H1 (cell line): Measurements from ENCODE around the gene GTF2F1. TPM values are rescaled to one million over a fixed set of nuclear protein-coding genes. Genes with fewer than 3 reads are reported as not detected.

Experiments
- CTCF ChIA-PET: fragments of 300-600 bp; sonication (Branson Sonifier 250); formaldehyde crosslinking; loops from one replicate; lab custom pipeline; 2021; ENCODE audit not compliant: partially characterized antibody; lab: Charles Lee
- POLR2A ChIA-PET: fragments of 300-600 bp; sonication (Branson Sonifier 250); formaldehyde crosslinking; loops from one replicate; lab custom pipeline; 2021; ENCODE audit warnings: inconsistent platforms; ENCODE audit not compliant: partially characterized antibody; lab: Charles Lee
- DNase-seq, 2 experiments: peaks; one replicate each; pipeline versions ENCODE4 v3.0.0 to v3.0.0-alpha.2; 2010 to 2022; ENCODE audit warnings: low spot score in 2 of 2, low read depth in 1 of 2, mixed read lengths in 1 of 2
- FAIRE-seq: peaks from 2 replicates; lab custom pipeline; 2011; peaks lifted over from hg19 to GRCh38; lab: Jason Lieb, UNC
- H2AFZ ChIP-seq: 2 replicates; pipeline ENCODE4 v1.8.1; 2012; ENCODE audit warnings: low read length, inconsistent platforms
- H2AK5ac ChIP-seq: 2 replicates; pipeline ENCODE4 v1.6.1; 2013; ENCODE audit warnings: low read depth, low read length
- H2BK120ac ChIP-seq: replicated peaks from 2 replicates; pipeline ENCODE3; 2013; ENCODE audit warnings: low read depth, low read length, inconsistent platforms
- H2BK12ac ChIP-seq: 2 replicates; pipeline ENCODE4 v1.6.1; 2013; ENCODE audit warnings: low read depth, low read length
- H2BK15ac ChIP-seq: 2 replicates; pipeline ENCODE4 v1.6.1; 2013; ENCODE audit warnings: low read length
- H2BK20ac ChIP-seq: 2 replicates; pipeline ENCODE4 v1.6.1; 2013; ENCODE audit warnings: low read length
- H2BK5ac ChIP-seq: 2 replicates; pipeline ENCODE4 v1.6.1; 2013; ENCODE audit warnings: low read depth, low read length
- H3K14ac ChIP-seq: 2 replicates; pipeline ENCODE4 v1.6.1; 2013; ENCODE audit warnings: inconsistent platforms; ENCODE audit not compliant: insufficient read length
- H3K18ac ChIP-seq: 2 replicates; pipeline ENCODE4 v1.6.1; 2013; ENCODE audit warnings: low read length; ENCODE audit errors: extremely low read depth
- H3K23ac ChIP-seq: 2 replicates; pipeline ENCODE4 v1.6.1; 2013; ENCODE audit warnings: inconsistent platforms; ENCODE audit not compliant: insufficient read length
- H3K23me2 ChIP-seq: 2 replicates; pipeline ENCODE4 v1.6.1; 2013; ENCODE audit warnings: low read depth, low read length
- H3K27ac ChIP-seq: 2 replicates; pipeline ENCODE4 v1.6.1; 2011; ENCODE audit warnings: low read depth, low read length, inconsistent platforms
- H3K27me3 ChIP-seq, 4 experiments: replicated peaks in 1 of 4; 1 replicate in 1 of 4; 2 replicates in 3 of 4; pipeline versions ENCODE4 v1.6.1 to v1.8.1; 2011 to 2013; ENCODE audit warnings: low read length in 3 of 4, mild to moderate bottlenecking in 3 of 4, inconsistent platforms in 2 of 4, mixed read lengths in 2 of 4, moderate library complexity in 1 of 4; ENCODE audit not compliant: control insufficient read depth in 3 of 4, insufficient read depth in 3 of 4; ENCODE audit errors: extremely low read depth in 1 of 4
- H3K36me3 ChIP-seq, 4 experiments: 2 replicates each; pipeline versions ENCODE4 v1.6.1 to v1.8.1; 2011 to 2013; ENCODE audit warnings: mild to moderate bottlenecking in 4 of 4, low read length in 3 of 4, moderate library complexity in 2 of 4, control low read depth in 1 of 4, inconsistent platforms in 1 of 4; ENCODE audit not compliant: insufficient read depth in 4 of 4, control insufficient read depth in 2 of 4
- H3K4ac ChIP-seq: replicated peaks from 2 replicates; pipeline ENCODE3; 2013; ENCODE audit warnings: low read length, low read depth, mixed read lengths, inconsistent platforms; ENCODE audit not compliant: insufficient read length
- H3K4me1 ChIP-seq, 4 experiments: replicated peaks in 1 of 4; 1 replicate in 1 of 4; 2 replicates in 3 of 4; pipeline versions ENCODE4 v1.6.1 to v1.8.1; 2011 to 2013; ENCODE audit warnings: low read length in 3 of 4, inconsistent platforms in 2 of 4, mixed read lengths in 1 of 4; ENCODE audit not compliant: insufficient read depth in 4 of 4, control insufficient read depth in 3 of 4
- H3K4me2 ChIP-seq, 2 experiments: 2 replicates each; pipeline versions ENCODE4 v1.6.1 to v1.8.1; 2011 to 2013; ENCODE audit warnings: low read depth in 2 of 2, low read length in 2 of 2, control low read depth in 1 of 2, inconsistent platforms in 1 of 2, mild to moderate bottlenecking in 1 of 2; ENCODE audit not compliant: insufficient read depth in 1 of 2
- H3K4me3 ChIP-seq, 4 experiments: fragments of 200-600, 300-600 bp in 1 of 4; sonication (generic), shearing (Covaris generic), sonication (Bioruptor Twin) in 1 of 4; 2 replicates each; pipeline versions ENCODE4 v1.5.1 to v1.8.1; 2011 to 2016; ENCODE audit warnings: low read length in 4 of 4, low read depth in 3 of 4, control low read depth in 2 of 4, inconsistent platforms in 2 of 4, mild to moderate bottlenecking in 2 of 4, mixed read lengths in 1 of 4, moderate library complexity in 1 of 4; ENCODE audit not compliant: insufficient read depth in 2 of 4; ENCODE audit errors: extremely low read depth in 1 of 4
- H3K56ac ChIP-seq: replicated peaks from 2 replicates; pipeline ENCODE3; 2013; ENCODE audit warnings: low read depth, mild to moderate bottlenecking, mixed read lengths, low read length, inconsistent platforms; ENCODE audit not compliant: insufficient read length
- H3K79me1 ChIP-seq: 2 replicates; pipeline ENCODE4 v1.6.1; 2013; ENCODE audit warnings: low read depth, low read length, control low read depth
- H3K79me2 ChIP-seq, 2 experiments: 2 replicates each; pipeline versions ENCODE4 v1.6.1 to v1.8.1; 2012 to 2013; ENCODE audit warnings: low read length in 2 of 2, mild to moderate bottlenecking in 2 of 2, inconsistent platforms in 1 of 2; ENCODE audit not compliant: insufficient read depth in 2 of 2, control insufficient read depth in 1 of 2
- H3K9ac ChIP-seq, 4 experiments: replicated peaks in 1 of 4; 1 replicate in 1 of 4; 2 replicates in 3 of 4; pipeline versions ENCODE4 v1.6.1 to v1.8.1; 2011 to 2013; ENCODE audit warnings: low read depth in 3 of 4, low read length in 3 of 4, control low read depth in 2 of 4, mild to moderate bottlenecking in 2 of 4, moderate library complexity in 2 of 4, inconsistent platforms in 1 of 4; ENCODE audit errors: extremely low read depth in 1 of 4
- H3K9me3 ChIP-seq, 2 experiments: 2 replicates each; pipeline versions ENCODE4 v1.6.1 to v1.8.1; 2012 to 2013; ENCODE audit warnings: mild to moderate bottlenecking in 2 of 2, moderate library complexity in 2 of 2, control low read depth in 1 of 2, inconsistent platforms in 1 of 2, low read depth in 1 of 2, low read length in 1 of 2, mixed read lengths in 1 of 2; ENCODE audit not compliant: insufficient read depth in 2 of 2
- H4K20me1 ChIP-seq, 2 experiments: replicated peaks in 1 of 2; 2 replicates each; pipeline versions ENCODE3 to v1.8.1; 2011 to 2013; ENCODE audit warnings: inconsistent platforms in 2 of 2, low read length in 2 of 2, mild to moderate bottlenecking in 1 of 2; ENCODE audit not compliant: insufficient read depth in 2 of 2, control insufficient read depth in 1 of 2
- H4K5ac ChIP-seq: 2 replicates; pipeline ENCODE4 v1.6.1; 2013; ENCODE audit warnings: low read length, low read depth, mixed read lengths, inconsistent platforms; ENCODE audit not compliant: insufficient read length
- H4K8ac ChIP-seq: 2 replicates; pipeline ENCODE4 v1.8.0; 2013; ENCODE audit warnings: mild to moderate bottlenecking, moderate library complexity, low read length, inconsistent platforms; ENCODE audit not compliant: insufficient read depth; ENCODE audit errors: extremely low read depth
- H4K91ac ChIP-seq: replicated peaks from 2 replicates; pipeline ENCODE3; 2013; ENCODE audit warnings: low read length, mixed read lengths, inconsistent platforms; ENCODE audit not compliant: insufficient read length
- CBX5 ChIP-seq: fragments of 300-800, 300-1000 bp; sonication (generic); IDR thresholded peaks from 2 replicates; pipeline ENCODE4 v1.7.1; 2016; ENCODE audit warnings: antibody characterized with exemption, low read length, low read depth
- CBX8 ChIP-seq: fragments of 300-800, 300-1000 bp; sonication (generic); IDR thresholded peaks from 2 replicates; pipeline ENCODE4 v1.7.1; 2016; ENCODE audit warnings: low read depth, low read length, borderline replicate concordance
- CREB1 ChIP-seq: IDR thresholded peaks from 2 replicates; pipeline ENCODE4 v1.6.1; 2012; ENCODE audit warnings: inconsistent platforms
- RBBP5 ChIP-seq: IDR thresholded peaks from 2 replicates; pipeline ENCODE4 v1.7.1; 2012; ENCODE audit warnings: low read depth, mild to moderate bottlenecking, inconsistent platforms, low read length, moderate library complexity, borderline replicate concordance
- RNF2 ChIP-seq: fragments of 200-900, 300-1000 bp; sonication (generic); IDR thresholded peaks from 2 replicates; pipeline ENCODE4 v1.7.1; 2016; ENCODE audit warnings: borderline replicate concordance, low read depth, mild to moderate bottlenecking, antibody characterized with exemption, low read length; ENCODE audit not compliant: poor library complexity, severe bottlenecking; ENCODE audit errors: missing control alignments
- TAF1 ChIP-seq: IDR thresholded peaks from 2 replicates; pipeline ENCODE4 v1.6.1; 2011; ENCODE audit warnings: mild to moderate bottlenecking, low read depth, low read length
- TCF12 ChIP-seq: IDR thresholded peaks from 2 replicates; pipeline ENCODE4 v1.6.1; 2011; ENCODE audit warnings: low read depth, mild to moderate bottlenecking, low read length
- WGBS, 2 experiments: shearing (Covaris generic) in 1 of 2; methylation state at CpG; one replicate each; pipeline versions ENCODE4 v1.1.6 to v1.1.7; 2013 to 2015; ENCODE audit warnings: low lambda C conversion rate in 2 of 2, mixed read lengths in 2 of 2, inconsistent platforms in 1 of 2, low coverage in 1 of 2, missing lambda C conversion rate in 1 of 2; ENCODE audit not compliant: insufficient replicate concordance in 2 of 2, insufficient coverage in 1 of 2, insufficient read length in 1 of 2; ENCODE audit errors: extremely low coverage in 1 of 2, missing lambda C conversion rate in 1 of 2; 5-methylcytosine and 5-hydroxymethylcytosine counted together
- polyA plus RNA-seq, 7 experiments: library from polyadenylated mRNA; depleted of rRNA in 3 of 7; stranded (reverse) in 5 of 7; unstranded in 2 of 7; fragments of >200 nt in 5 of 7; fragments of 200-250 nt in 2 of 7; gene quantifications; 1 replicate in 5 of 7; 2 replicates in 1 of 7; 4 replicates in 1 of 7; pipeline versions ENCODE4 v1.2.1 to v1.2.3, GENCODE V29; 2011 to 2013; ENCODE audit warnings: missing spikeins in 2 of 7, mixed read lengths in 2 of 7
- total RNA-seq: library from RNA; stranded (reverse); fragmentation: NEBNext Ultra II Directional; extraction: Animal tissue kit (Norgen Biotek cat#: 25700); gene quantifications from 2 replicates; pipeline ENCODE4 v1.2.1, GENCODE V29; 2021

Gene GTF2F1
- total and polyA plus RNA-seq, 2 of the 8 experiments (the other 6 are each of a cell fraction or from before 2014, with no cell fraction given): 29.3 to 56.3 TPM

GRCh38 chr19:6350688-6351087, 42.3 kb downstream of the GTF2F1 start:
- H2AK5ac ChIP-seq: no peak overlapping the region
- H3K23me2 ChIP-seq: peaks cover 2% of the 10 kb centered on the region; the same call in 1 of the 2 replicates
- H2BK12ac ChIP-seq: no peak overlapping the region
- no peak overlapping the region for H3K23ac ChIP-seq
- H2BK15ac ChIP-seq: no peak overlapping the region
- FAIRE-seq (no peak), DNase-seq (no peak)
- H3K79me2 ChIP-seq: no peaks in the 10 kb centered on the region
- no peak overlapping the region for H3K27ac ChIP-seq
- H2AFZ ChIP-seq: no peak overlapping the region
- H2BK5ac ChIP-seq: no peak overlapping the region
- no peaks in the 10 kb centered on the region for H3K27me3 ChIP-seq
- no peaks in the 10 kb centered on the region for H4K20me1 ChIP-seq
- no peak overlapping the region for H3K18ac ChIP-seq
- TF ChIP-seq TAF1 (no peak), CBX8 (no peak), CBX5 (no peak), RNF2 (no peak), TCF12 (no peak), RBBP5 (no peak), CREB1 (no peak)
- no peak overlapping the region for H3K4me2 ChIP-seq
- CTCF ChIA-PET: no interaction called here
- H3K79me1 ChIP-seq: no peaks in the 10 kb centered on the region
- POLR2A ChIA-PET: no interaction called here
- no peak overlapping the region for H2BK120ac ChIP-seq
- no peak overlapping the region for H3K9ac ChIP-seq
- no peaks in the 10 kb centered on the region for H3K36me3 ChIP-seq
- no peak overlapping the region for H3K56ac ChIP-seq
- H3K9me3 ChIP-seq: peaks cover 0 to 19% of the 10 kb centered on the region in 2 experiments; a peak in 3 of 4 replicates
- H4K91ac ChIP-seq: no peak overlapping the region
- WGBS, 2 experiments: 85% methylated on average over 2 of the region's 2 CpGs; no CpG with 5 or more reads in 1 of the 2 experiments
- H3K14ac ChIP-seq: no peak overlapping the region
- H4K8ac ChIP-seq: no peak overlapping the region
- no peak overlapping the region for H2BK20ac ChIP-seq
- no peak overlapping the region for H3K4me3 ChIP-seq
- no peak overlapping the region for H4K5ac ChIP-seq
- H3K4ac ChIP-seq: no peak overlapping the region
- no peaks in the 10 kb centered on the region for H3K4me1 ChIP-seq
